Ectodermal cell (in vitro differentiated cells): ENCODE data around the gene LMAN1. TPM values are rescaled to one million over a fixed set of nuclear protein-coding genes. Genes with fewer than 3 reads are reported as not detected.

Source experiments
- H3K27ac ChIP-seq: 2 replicates; pipeline ENCODE4 v1.7.0; 2013; ENCODE audit warnings: mild to moderate bottlenecking, low read depth, low read length; ENCODE audit not compliant: insufficient read depth, poor library complexity, severe bottlenecking
- H3K27me3 ChIP-seq: 2 replicates; pipeline ENCODE4 v1.7.0; 2013; ENCODE audit warnings: mild to moderate bottlenecking, low read length; ENCODE audit not compliant: insufficient read depth, control insufficient read depth, poor library complexity, severe bottlenecking
- H3K36me3 ChIP-seq: one replicate; pipeline ENCODE4 v1.7.0; 2013; ENCODE audit warnings: low read length; ENCODE audit not compliant: control insufficient read depth, insufficient read depth
- H3K4me1 ChIP-seq: one replicate; pipeline ENCODE4 v1.7.0; 2013; ENCODE audit warnings: low read length; ENCODE audit not compliant: control insufficient read depth, insufficient read depth
- H3K4me3 ChIP-seq: 2 replicates; pipeline ENCODE4 v1.7.0; 2013; ENCODE audit warnings: low read depth, low read length, control low read depth; ENCODE audit not compliant: insufficient read depth
- H3K9me3 ChIP-seq: 2 replicates; pipeline ENCODE4 v1.7.0; 2013; ENCODE audit warnings: mild to moderate bottlenecking, low read length, moderate library complexity; ENCODE audit not compliant: control insufficient read depth
- WGBS, 2 experiments: methylation state at CpG; one replicate each; pipeline ENCODE4 v1.1.7; 2013; ENCODE audit warnings: missing lambda C conversion rate in 2 of 2; 5-methylcytosine and 5-hydroxymethylcytosine counted together
- polyA plus RNA-seq, 4 experiments: library from polyadenylated mRNA; stranded (reverse); fragments of 50-300 nt; gene quantifications; one replicate each; pipeline ENCODE4 v1.2.3, GENCODE V29; 2013

Gene LMAN1
- 72.0 TPM for polyA plus RNA-seq (2013, experiment 1 of 4)
- polyA plus RNA-seq (2013, experiment 2 of 4): 80.5 TPM
- 68.3 TPM for polyA plus RNA-seq (2013, experiment 3 of 4)
- 74.0 TPM for polyA plus RNA-seq (2013, experiment 4 of 4)

GRCh38 chr18:59358712-59359575 lies at the start of gene LMAN1:
Gene LMAN1, minus strand, starts transcription at chr18:59359265. Its CDS starts 21 bp downstream, at chr18:59359244.
- peak within 1 kb of the TSS; percentile 72 for H3K27ac ChIP-seq
- peaks cover 5% of the 10 kb centered on the region for H3K4me1 ChIP-seq
- H3K9me3 ChIP-seq: no peaks in the 10 kb centered on the region
- H3K27me3 ChIP-seq: peaks cover 46% of the 10 kb centered on the region
- 0% methylated on average over 76 of the region's 76 CpGs for WGBS, 2 experiments
- peak within 1 kb of the TSS; percentile 98 for H3K4me3 ChIP-seq
- H3K36me3 ChIP-seq: peaks cover 5% of the 10 kb centered on the region

DNA sequence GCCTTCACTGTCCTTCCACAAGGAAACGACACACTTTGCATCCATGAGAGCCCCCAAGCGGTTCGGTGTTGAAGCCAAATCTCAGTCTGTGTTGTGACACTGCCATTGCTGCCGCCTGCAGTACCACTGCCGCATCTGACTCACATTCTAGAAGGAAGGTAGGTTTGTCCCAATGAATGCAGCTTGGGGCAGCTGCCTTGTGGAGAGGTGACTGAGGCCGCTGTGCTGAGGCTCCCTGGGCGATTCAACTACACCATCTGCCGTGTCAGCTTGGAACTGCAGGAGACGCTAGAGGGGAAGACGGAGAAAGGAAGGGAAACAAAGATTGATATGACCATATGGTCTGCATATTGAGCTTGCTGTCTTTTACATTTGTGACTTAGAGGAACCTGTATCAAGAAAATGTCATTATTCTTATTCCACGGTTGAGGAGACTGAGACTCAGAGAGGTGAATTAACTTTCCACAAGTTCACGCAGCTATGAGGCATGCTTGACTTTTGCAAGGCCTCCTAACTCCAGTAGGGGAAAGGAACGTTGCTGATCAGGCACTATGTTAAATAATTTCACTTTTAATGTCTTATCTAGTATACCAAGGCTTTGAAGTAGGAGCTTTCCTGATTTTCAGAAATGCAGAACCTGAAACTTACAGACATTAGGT lies 43.5 kb upstream of the LMAN1 start:
- Histone ChIP-seq H3K9me3 (no peaks in the 10 kb centered on the region), H3K27me3 (no peaks in the 10 kb centered on the region), H3K4me1 (no peaks in the 10 kb centered on the region), H3K36me3 (no peaks in the 10 kb centered on the region), H3K4me3 (no peak overlapping the region), H3K27ac (no peak overlapping the region)
- 14 to 15% methylated on average over 13 of the region's 13 CpGs for WGBS, 2 experiments

DNA sequence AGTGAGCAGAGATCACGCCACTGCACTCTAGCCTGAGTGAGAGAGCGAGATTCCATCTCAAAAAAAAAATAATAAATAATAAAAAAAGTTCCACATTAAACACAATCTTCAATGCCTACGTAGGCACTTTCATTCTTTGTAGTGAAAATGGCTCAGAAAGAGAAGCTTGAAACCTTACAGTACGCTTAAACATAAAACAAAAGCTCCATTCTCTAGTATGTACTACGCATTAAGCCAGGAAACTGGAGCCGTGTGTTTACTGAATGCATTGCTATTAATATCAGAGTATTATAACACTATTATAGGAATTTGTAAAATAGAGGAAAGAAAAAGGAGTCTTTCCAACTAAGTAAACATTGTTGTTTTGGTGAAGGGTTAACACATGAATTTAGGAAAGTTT lies 41.3 kb upstream of the LMAN1 start:
- Histone ChIP-seq H3K9me3 (no peaks in the 10 kb centered on the region), H3K4me3 (no peak overlapping the region), H3K27ac (no peak overlapping the region), H3K4me1 (no peaks in the 10 kb centered on the region), H3K36me3 (no peaks in the 10 kb centered on the region), H3K27me3 (no peaks in the 10 kb centered on the region)
- WGBS, 2 experiments: 89 to 96% methylated on average over 3 to 4 of the region's 6 CpGs

GRCh38 chr18:59395226-59396175 lies 36.4 kb upstream of the LMAN1 start:
- H3K27ac ChIP-seq: no peak overlapping the region
- peaks cover 39% of the 10 kb centered on the region for H3K27me3 ChIP-seq

DNA sequence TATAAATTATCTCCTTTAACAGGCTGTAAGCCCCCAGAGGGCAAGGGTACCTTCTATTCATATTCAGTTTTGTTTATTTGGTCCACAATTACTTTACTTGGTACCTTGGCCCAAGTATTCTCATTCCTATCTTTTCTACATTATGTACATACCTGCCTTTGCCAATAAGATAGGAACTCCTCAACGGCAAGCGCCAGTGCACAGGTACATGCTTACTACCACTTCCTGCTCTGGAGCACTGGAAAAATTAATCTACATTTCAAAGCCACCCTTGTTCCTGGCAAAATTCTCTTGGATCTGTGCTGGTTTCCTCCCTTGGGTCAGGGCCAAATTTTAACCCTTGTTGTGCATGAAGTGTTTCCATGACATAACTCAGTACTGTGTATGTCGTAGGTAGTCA lies 34.3 kb upstream of the LMAN1 start:
- Histone ChIP-seq H3K4me3 (no peak overlapping the region), H3K27ac (no peak overlapping the region), H3K4me1 (no peaks in the 10 kb centered on the region), H3K36me3 (no peaks in the 10 kb centered on the region), H3K9me3 (no peaks in the 10 kb centered on the region), H3K27me3 (peaks cover 59% of the 10 kb centered on the region)
- 90 to 93% methylated on average over 3 of the region's 3 CpGs for WGBS, 2 experiments

More at GRCh38 chr18:59395226-59396175, 36.4 kb upstream of the LMAN1 start:
- no peaks in the 10 kb centered on the region for H3K4me1 ChIP-seq
- no peaks in the 10 kb centered on the region for H3K9me3 ChIP-seq
- WGBS, 2 experiments: 76 to 84% methylated on average over 9 to 10 of the region's 10 CpGs
- H3K36me3 ChIP-seq: no peaks in the 10 kb centered on the region
- no peak overlapping the region for H3K4me3 ChIP-seq

- WGBS, 2 experiments: 80 to 83% methylated on average over 4 of the region's 4 CpGs
- Histone ChIP-seq H3K9me3 (no peaks in the 10 kb centered on the region), H3K27me3 (peaks cover 94% of the 10 kb centered on the region), H3K4me1 (peaks cover 15% of the 10 kb centered on the region), H3K27ac (no peak overlapping the region), H3K4me3 (no peak overlapping the region), H3K36me3 (no peaks in the 10 kb centered on the region)
Measured at GRCh38 chr18:59388817-59389216, 29.8 kb upstream of the LMAN1 start.

DNA sequence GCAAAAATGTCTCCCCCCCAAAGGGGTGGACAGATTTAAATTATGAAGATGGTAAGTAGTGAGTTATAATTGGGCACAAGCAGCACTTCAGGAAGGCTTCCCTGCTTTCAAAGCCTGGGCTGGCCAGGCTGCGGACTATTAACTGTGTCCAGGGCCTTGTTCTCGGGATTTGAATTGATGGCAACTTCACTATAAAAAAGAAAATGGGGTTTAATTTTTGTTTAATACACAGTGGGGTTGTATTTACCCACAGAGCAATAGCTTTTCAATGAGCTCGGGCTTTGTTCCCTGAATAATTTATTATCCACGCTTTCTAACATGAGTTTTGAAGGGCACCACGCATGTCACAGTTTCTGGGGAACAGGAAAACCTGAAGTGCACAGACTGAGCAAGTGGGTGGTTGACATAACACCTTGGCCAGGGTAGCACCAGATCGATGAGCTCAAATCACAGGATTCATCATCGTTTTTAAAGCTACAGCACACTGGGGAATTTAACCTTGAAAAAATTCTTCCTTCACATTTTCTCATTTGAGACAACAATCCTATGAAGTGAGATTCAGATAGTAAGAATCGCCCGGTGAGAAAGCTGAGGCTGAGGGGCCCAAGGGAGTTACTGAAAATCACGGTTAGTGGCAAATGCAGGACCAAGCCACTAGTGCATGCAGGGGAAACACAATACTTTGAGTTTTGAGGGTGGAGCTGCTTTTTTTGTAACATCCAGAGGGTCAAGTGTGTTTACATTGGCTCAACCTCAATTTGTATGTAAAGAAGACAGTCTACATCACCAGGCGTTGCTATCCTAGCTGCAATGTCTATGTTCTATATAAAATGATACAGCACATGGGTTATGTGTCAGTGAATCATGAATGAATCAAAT lies 28.9 kb upstream of the LMAN1 start:
- Histone ChIP-seq H3K4me1 (peaks cover 15% of the 10 kb centered on the region), H3K27me3 (peaks cover 93% of the 10 kb centered on the region), H3K9me3 (no peaks in the 10 kb centered on the region), H3K36me3 (no peaks in the 10 kb centered on the region), H3K27ac (no peak overlapping the region), H3K4me3 (no peak overlapping the region)
- 76 to 79% methylated on average over 11 of the region's 11 CpGs for WGBS, 2 experiments

DNA sequence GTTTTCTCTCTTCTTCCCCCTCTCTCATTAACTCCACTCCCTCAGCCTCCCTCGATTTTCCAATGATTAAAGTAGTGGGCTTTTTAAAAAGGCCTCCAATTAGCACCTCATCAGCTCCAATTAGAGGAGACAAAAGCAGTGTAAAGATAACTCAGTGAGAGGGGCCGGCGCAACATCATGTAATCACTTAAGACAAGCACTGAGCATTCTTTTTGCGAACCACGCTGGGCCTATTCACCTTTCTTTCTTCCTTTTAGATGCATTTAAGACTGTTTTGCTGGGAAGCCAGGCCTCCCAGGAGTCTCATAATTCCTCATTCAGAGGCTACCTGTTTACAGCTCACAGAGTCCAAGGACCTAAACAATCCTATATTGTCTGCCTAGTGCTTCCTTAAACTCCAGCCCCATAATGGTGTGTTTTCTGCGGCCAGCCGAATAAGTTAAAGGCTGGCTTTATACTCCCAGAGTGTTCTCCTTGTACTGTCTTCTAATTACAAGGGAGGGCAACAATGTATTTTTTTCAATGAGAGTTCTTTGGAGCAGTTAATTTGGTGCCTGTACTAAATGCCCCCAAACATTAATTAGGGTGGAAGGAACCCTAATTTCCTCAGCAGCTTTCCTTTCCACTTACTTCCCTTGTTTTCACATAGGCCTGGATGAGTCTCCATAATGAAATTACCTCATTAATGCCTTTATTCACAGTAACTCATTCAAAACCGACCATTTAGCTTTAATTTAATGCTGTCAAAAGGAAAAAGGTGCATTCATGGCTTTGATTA lies 28.0 kb upstream of the LMAN1 start:
- Histone ChIP-seq H3K36me3 (no peaks in the 10 kb centered on the region), H3K4me1 (peaks cover 15% of the 10 kb centered on the region), H3K4me3 (no peak overlapping the region), H3K9me3 (no peaks in the 10 kb centered on the region), H3K27me3 (peaks cover 93% of the 10 kb centered on the region), H3K27ac (no peak overlapping the region)
- 13 to 14% methylated on average over 7 to 8 of the region's 8 CpGs for WGBS, 2 experiments
